Lung (tissue), 12 donors: ENCODE data around the gene CCDC85C. TPM values are rescaled to one million over a fixed set of nuclear protein-coding genes. Genes with fewer than 3 reads are reported as not detected.
A peak's percentile ranks its signal among the peaks of the same experiment; 100 is the strongest.

Experiments used
- ATAC-seq: fragments of 200-7000 bp; cut with Tn5 transposase; one replicate; pipeline ENCODE4 v1.9.1; 2020; ENCODE audit warnings: moderate number of reproducible peaks; ENCODE audit not compliant: insufficient read depth, low FRiP score
- DNase-seq, 3 donors: peaks; one replicate each; pipeline ENCODE4 v3.0.0-alpha.2; 2013 to 2017
- H3K27ac ChIP-seq, 2 donors: one replicate each; pipeline ENCODE4 v1.5.1; 2013; ENCODE audit warnings: mild to moderate bottlenecking in 2 of 2, moderate library complexity in 2 of 2, control low read depth in 1 of 2, inconsistent platforms in 1 of 2, low read depth in 1 of 2, low read length in 1 of 2
- H3K27me3 ChIP-seq, 3 donors: one replicate each; pipeline ENCODE4 v1.5.1; 2013; ENCODE audit warnings: low read length in 2 of 3; ENCODE audit not compliant: control insufficient read depth in 3 of 3, insufficient read depth in 3 of 3
- H3K36me3 ChIP-seq, 4 donors: one replicate each; pipeline ENCODE4 v1.5.1; 2013; ENCODE audit warnings: low read length in 4 of 4, mild to moderate bottlenecking in 1 of 4, moderate library complexity in 1 of 4; ENCODE audit not compliant: control insufficient read depth in 4 of 4, insufficient read depth in 4 of 4
- H3K4me1 ChIP-seq, 5 donors: one replicate each; pipeline ENCODE4 v1.5.1; 2013; ENCODE audit warnings: low read length in 5 of 5, mild to moderate bottlenecking in 2 of 5, moderate library complexity in 1 of 5; ENCODE audit not compliant: control insufficient read depth in 5 of 5, insufficient read depth in 5 of 5
- H3K4me3 ChIP-seq: one replicate; pipeline ENCODE4 v1.5.1; 2013; ENCODE audit warnings: mild to moderate bottlenecking, control low read depth, moderate library complexity
- H3K9ac ChIP-seq, 2 donors: one replicate each; pipeline ENCODE4 v1.5.1; 2013; ENCODE audit warnings: low read length in 2 of 2, control low read depth in 1 of 2; ENCODE audit not compliant: insufficient read depth in 1 of 2
- H3K9me3 ChIP-seq, 4 donors: one replicate each; pipeline ENCODE4 v1.5.1; 2013; ENCODE audit warnings: low read length in 3 of 4, mild to moderate bottlenecking in 1 of 4, moderate library complexity in 1 of 4; ENCODE audit not compliant: control insufficient read depth in 4 of 4, insufficient read depth in 3 of 4
- CTCF ChIP-seq: IDR thresholded peaks from 2 replicates; pipeline ENCODE4 v1.5.1; 2012; ENCODE audit warnings: mild to moderate bottlenecking; ENCODE audit errors: control extremely low read depth, extremely low read depth
- WGBS, 2 donors: extraction: QIAGEN DNeasy Blood & Tissue Kit; methylation state at CpG; one replicate each; pipeline ENCODE4 v1.1.7; 2013; 5-methylcytosine and 5-hydroxymethylcytosine counted together
- polyA plus RNA-seq, 2 donors: library from polyadenylated mRNA; stranded (reverse); fragments of 200-250 nt; gene quantifications; one replicate each; pipeline ENCODE4 v1.2.1, GENCODE V29; 2013
- total RNA-seq, 2 donors: library from RNA; depleted of rRNA in 1 of 2; stranded (reverse); fragments of >200 nt in 1 of 2; gene quantifications; one replicate each; pipeline ENCODE4 v1.2.1, GENCODE V29; 2014 to 2021
- donor health status: control.
- donor health status: control.
- donor health status: Bipolar disorder and iron deficiency.
- donor health status: healthy.
- donor health status: DM: yes; HTN: yes; CAD: no.

Gene CCDC85C
- total and polyA plus RNA-seq, 4 donors, result 2.8 to 19.8 (median 17.6) TPM

- Histone ChIP-seq H3K4me1 (peaks cover 0 to 20% (median 14%) of the 10 kb centered on the region in 5 donors), H3K27ac (no peak overlapping the region), H3K9ac (no peak overlapping the region), H3K27me3 (no peaks in the 10 kb centered on the region), H3K4me3 (no peak overlapping the region), H3K36me3 (peaks cover 0 to 6% (median 0%) of the 10 kb centered on the region in 4 donors), H3K9me3 (no peaks in the 10 kb centered on the region)
- no peak for TF ChIP-seq CTCF
- DNase-seq (peak in 2 of 3 donors; percentile 30 to 50), ATAC-seq (no peak)
- WGBS, 2 donors, result 44 to 56% methylated on average over 9 of the region's 9 CpGs
Observed at GRCh38 chr14:99539491-99539890, 64.5 kb downstream of the CCDC85C start.

GRCh38 chr14:99538733-99539132 is 65.3 kb downstream of the CCDC85C start:
- Histone ChIP-seq H3K4me1 (peaks cover 0 to 20% (median 14%) of the 10 kb centered on the region in 5 donors), H3K9ac (no peak overlapping the region), H3K27me3 (no peaks in the 10 kb centered on the region), H3K9me3 (no peaks in the 10 kb centered on the region), H3K27ac (no peak overlapping the region), H3K4me3 (no peak overlapping the region), H3K36me3 (peaks cover 0 to 6% (median 0%) of the 10 kb centered on the region in 4 donors)
- 72 to 77% methylated on average over 5 of the region's 5 CpGs for WGBS, 2 donors
- DNase-seq (no peak), ATAC-seq (no peak)
- TF ChIP-seq CTCF, result no peak

- Histone ChIP-seq H3K4me1 (peaks cover 0 to 20% (median 14%) of the 10 kb centered on the region in 5 donors), H3K36me3 (peaks cover 0 to 6% (median 0%) of the 10 kb centered on the region in 4 donors), H3K27ac (no peak overlapping the region), H3K9me3 (no peaks in the 10 kb centered on the region), H3K9ac (no peak overlapping the region), H3K27me3 (no peaks in the 10 kb centered on the region), H3K4me3 (no peak overlapping the region)
- TF ChIP-seq CTCF, result no peak
- ATAC-seq (no peak), DNase-seq (peak in 1 of 3 donors; percentile 12)
- whole genome bisulfite sequencing, 2 donors, result 72 to 78% methylated on average over 9 of the region's 9 CpGs
Observed at GRCh38 chr14:99538275-99538674, 65.7 kb downstream of the CCDC85C start.

- WGBS, 2 donors, result 84 to 88% methylated on average over 6 of the region's 6 CpGs
- ATAC-seq (peak; percentile 53), DNase-seq (peak in 1 of 3 donors; percentile 26)
- Histone ChIP-seq H3K27me3 (no peaks in the 10 kb centered on the region), H3K36me3 (peaks cover 0 to 6% (median 0%) of the 10 kb centered on the region in 4 donors), H3K9ac (no peak overlapping the region), H3K27ac (peak overlapping the region in 1 of 2 donors; percentile 28), H3K9me3 (no peaks in the 10 kb centered on the region), H3K4me3 (no peak overlapping the region), H3K4me1 (peaks cover 0 to 20% (median 14%) of the 10 kb centered on the region in 5 donors)
- TF ChIP-seq CTCF, result no peak
Observed at GRCh38 chr14:99537399-99537798, 66.6 kb downstream of the CCDC85C start.
